Smooth muscle cell (in vitro differentiated cells): ENCODE results near the gene CUEDC1. TPM values are rescaled to one million over a fixed set of nuclear protein-coding genes. Genes with fewer than 3 reads are reported as not detected.
A peak's percentile ranks its signal among the peaks of the same experiment; 100 is the strongest.
"Not testable (repeated sequence)": the region's sequence is repeated elsewhere in the genome, so short reads cannot be mapped to it uniquely, and the experiment has no call there.

ENCODE experiments used
- DNase-seq: peaks from one replicate; lab custom pipeline; 2025; ENCODE audit not compliant: unreplicated experiment; lab: John Stamatoyannopoulos, UW
- H2AFZ ChIP-seq: fragments of 200-600 bp; sonication (generic); 2 replicates; pipeline ENCODE4 v1.6.0; 2016; ENCODE audit warnings: antibody characterized with exemption, low read depth, mild to moderate bottlenecking
- H3F3A ChIP-seq: fragments of 200-600 bp; sonication (generic); 2 replicates; pipeline ENCODE4 v1.6.0; 2017; ENCODE audit warnings: antibody characterized with exemption, low read depth
- H3K27ac ChIP-seq: fragments of 200-600 bp; sonication (generic); 2 replicates; pipeline ENCODE4 v1.5.1; 2016; ENCODE audit warnings: low read depth, mild to moderate bottlenecking
- H3K27me3 ChIP-seq: fragments of 200-600 bp; sonication (generic); 2 replicates; pipeline ENCODE4 v1.6.1; 2016; ENCODE audit warnings: low read depth, mild to moderate bottlenecking
- H3K36me3 ChIP-seq: fragments of 200-600 bp; sonication (generic); 2 replicates; pipeline ENCODE4 v1.5.1; 2016; ENCODE audit warnings: low read depth
- H3K4me1 ChIP-seq: fragments of 200-600 bp; sonication (generic); 2 replicates; pipeline ENCODE4 v1.5.1; 2016; ENCODE audit warnings: low read depth
- H3K4me2 ChIP-seq: fragments of 200-600 bp; sonication (generic); 2 replicates; pipeline ENCODE4 v1.6.0; 2016; ENCODE audit warnings: mild to moderate bottlenecking
- H3K4me3 ChIP-seq: fragments of 200-600 bp; sonication (generic); 2 replicates; pipeline ENCODE4 v1.5.1; 2016; ENCODE audit warnings: mild to moderate bottlenecking
- H3K79me2 ChIP-seq: fragments of 200-600 bp; sonication (generic); 2 replicates; pipeline ENCODE4 v1.6.0; 2016; ENCODE audit warnings: low read depth, mild to moderate bottlenecking
- H3K9ac ChIP-seq: fragments of 200-600 bp; sonication (generic); 2 replicates; pipeline ENCODE4 v1.6.0; 2016; ENCODE audit warnings: low read depth
- H3K9me3 ChIP-seq: fragments of 200-600 bp; sonication (generic); replicated peaks from 2 replicates; pipeline ENCODE4 v1.5.1; 2016; ENCODE audit warnings: low read depth
- H4K20me1 ChIP-seq: fragments of 200-600 bp; sonication (generic); 2 replicates; pipeline ENCODE4 v1.6.0; 2016; ENCODE audit warnings: low read depth
- CTCF ChIP-seq: fragments of 200-600 bp; sonication (generic); IDR thresholded peaks from 2 replicates; pipeline ENCODE4 v1.5.1; 2017; ENCODE audit warnings: borderline replicate concordance, mild to moderate bottlenecking, antibody characterized with exemption; ENCODE audit not compliant: insufficient read depth, poor library complexity, severe bottlenecking
- WGBS: methylation state at CpG from one replicate; pipeline ENCODE4 v1.1.7; 2016; ENCODE audit warnings: low lambda C conversion rate; 5-methylcytosine and 5-hydroxymethylcytosine counted together
- polyA plus RNA-seq: library from polyadenylated mRNA; unstranded; fragments of >200 nt; fragmentation: Nextera tagmentation; extraction: Ambion mirVana; gene quantifications from 2 replicates; pipeline ENCODE4 v1.2.1, GENCODE V29; 2016
- total RNA-seq: library from RNA; depleted of rRNA; stranded (reverse); fragments of >200 nt; gene quantifications from 2 replicates; pipeline ENCODE4 v1.2.3, GENCODE V29; 2014

CUEDC1 gene
- total and polyA plus RNA-seq, 2 experiments from 2014 or later: 11.1 to 11.7 TPM

- Histone ChIP-seq H4K20me1 (peaks cover 72% of the 10 kb centered on the region), H3K4me1 (peaks cover 4% of the 10 kb centered on the region), H3K9me3 (no peaks in the 10 kb centered on the region), H3K4me3 (no peak overlapping the region), H3K27me3 (no peaks in the 10 kb centered on the region), H3K79me2 (peaks cover 31% of the 10 kb centered on the region), H3K4me2 (no peak overlapping the region), H3F3A (no peaks in the 10 kb centered on the region), H2AFZ (no peak overlapping the region), H3K36me3 (peaks cover 41% of the 10 kb centered on the region), H3K27ac (no peak overlapping the region), H3K9ac (no peak overlapping the region)
- WGBS: 94% methylated on average over 3 of the region's 3 CpGs
- TF ChIP-seq CTCF: no peak
- DNase-seq: no peak
Observed at GRCh38 chr17:57976594-57976993, 21.4 kb upstream of the CUEDC1 start.

- 54% methylated on average over 1 of the region's 1 CpG for WGBS
- H3K9me3 ChIP-seq: no peaks in the 10 kb centered on the region
- H4K20me1 ChIP-seq: peaks cover 56% of the 10 kb centered on the region
- no peak for TF ChIP-seq CTCF
- H3F3A ChIP-seq: no peaks in the 10 kb centered on the region
- H3K36me3 ChIP-seq: peaks cover 34% of the 10 kb centered on the region
- H3K27ac ChIP-seq: peak overlapping the region; percentile 17
- no peak overlapping the region for H3K9ac ChIP-seq
- H3K79me2 ChIP-seq: peaks cover 16% of the 10 kb centered on the region
- H3K4me3 ChIP-seq: no peak overlapping the region
- no peaks in the 10 kb centered on the region for H3K4me1 ChIP-seq
- DNase-seq: no peak
- H3K27me3 ChIP-seq: no peaks in the 10 kb centered on the region
- H2AFZ ChIP-seq: no peak overlapping the region
- H3K4me2 ChIP-seq: no peak overlapping the region
Observed at GRCh38 chr17:57975044-57975443, 19.8 kb upstream of the CUEDC1 start.

- Histone ChIP-seq H3K36me3 (peaks cover 31% of the 10 kb centered on the region), H4K20me1 (peaks cover 50% of the 10 kb centered on the region), H3K79me2 (peaks cover 14% of the 10 kb centered on the region)
- not testable (repeated sequence) for H3K27me3 ChIP-seq, H3K4me1 ChIP-seq, H3K4me2 ChIP-seq, H2AFZ ChIP-seq, H3F3A ChIP-seq, H3K27ac ChIP-seq, DNase-seq, H3K9ac ChIP-seq, H3K4me3 ChIP-seq, H3K9me3 ChIP-seq
- WGBS: 97% methylated on average over 4 of the region's 4 CpGs
Observed at GRCh38 chr17:57974053-57974824, 19.0 kb upstream of the CUEDC1 start.

GRCh38 chr17:57972151-57972550 is 16.9 kb upstream of the CUEDC1 start:
- no peak for TF ChIP-seq CTCF
- Histone ChIP-seq H3K4me3 (no peak overlapping the region), H3K9me3 (no peaks in the 10 kb centered on the region), H3K79me2 (peaks cover 3% of the 10 kb centered on the region), H2AFZ (no peak overlapping the region), H3K27ac (no peak overlapping the region), H4K20me1 (peaks cover 29% of the 10 kb centered on the region), H3F3A (no peaks in the 10 kb centered on the region), H3K9ac (no peak overlapping the region), H3K36me3 (peaks cover 24% of the 10 kb centered on the region), H3K4me1 (no peaks in the 10 kb centered on the region), H3K4me2 (no peak overlapping the region), H3K27me3 (no peaks in the 10 kb centered on the region)
- WGBS: 79% methylated on average over 1 of the region's 1 CpG
- no peak for DNase-seq
